Chondrocyte (in vitro differentiated cells): Measurements from ENCODE around the gene KRTAP2-4. TPM values are rescaled to one million over a fixed set of nuclear protein-coding genes. Genes with fewer than 3 reads are reported as not detected.
A peak's percentile ranks its signal among the peaks of the same experiment; 100 is the strongest.
"Not testable (repeated sequence)": the region's sequence is repeated elsewhere in the genome, so short reads cannot be mapped to it uniquely, and the experiment has no call there.

Experiments
- DNase-seq: peaks from one replicate; pipeline ENCODE4 v3.0.0; 2021; ENCODE audit warnings: mixed read lengths, low spot score
- H3K27ac Mint-ChIP-seq: one replicate; pipeline ENCODE4 v1.8.0; 2021; ENCODE audit warnings: mild to moderate bottlenecking, moderate library complexity, mixed read lengths; ENCODE audit not compliant: unreplicated experiment
- H3K27me3 Mint-ChIP-seq: 2 replicates; pipeline ENCODE4 v1.8.0; 2021; ENCODE audit warnings: low read depth, mixed read lengths
- H3K36me3 Mint-ChIP-seq: 2 replicates; pipeline ENCODE4 v1.8.0; 2021; ENCODE audit warnings: low read depth, mixed read lengths
- H3K4me1 Mint-ChIP-seq: 2 replicates; pipeline ENCODE4 v1.8.0; 2021; ENCODE audit warnings: low read depth, mild to moderate bottlenecking, mixed read lengths
- H3K4me3 Mint-ChIP-seq: one replicate; pipeline ENCODE4 v1.8.0; 2021; ENCODE audit warnings: mild to moderate bottlenecking, moderate library complexity, mixed read lengths; ENCODE audit not compliant: unreplicated experiment
- H3K9me3 Mint-ChIP-seq: 2 replicates; pipeline ENCODE4 v1.8.0; 2021; ENCODE audit warnings: low read depth, mixed read lengths
- CTCF ChIP-seq: fragments of 200-600 bp; sonication (generic); IDR thresholded peaks from 2 replicates; pipeline ENCODE4 v1.5.0; 2021; ENCODE audit warnings: antibody characterized with exemption, mild to moderate bottlenecking, moderate library complexity
- total RNA-seq: library from RNA; stranded (reverse); gene quantifications from 3 replicates; pipeline ENCODE4 v1.2.1, GENCODE V29; 2021

Gene KRTAP2-4
- total RNA-seq, 1 donor from 2014 or later, result not detected

GRCh38 chr17:41064301-41064700, 1.4 kb downstream of the KRTAP2-4 start:
- H3K36me3 Mint-ChIP-seq, result no peaks in the 10 kb centered on the region
- no peaks in the 10 kb centered on the region for H3K27me3 Mint-ChIP-seq
- no peak for TF ChIP-seq CTCF
- peaks cover 51% of the 10 kb centered on the region for H3K4me1 Mint-ChIP-seq
- no peak for DNase-seq
- no peak overlapping the region for H3K27ac Mint-ChIP-seq
- H3K9me3 Mint-ChIP-seq, result no peaks in the 10 kb centered on the region
- no peak overlapping the region for H3K4me3 Mint-ChIP-seq

GRCh38 chr17:41063449-41063848, 2.2 kb downstream of the KRTAP2-4 start:
- Mint-ChIP-seq H3K36me3 (no peaks in the 10 kb centered on the region), H3K4me3 (no peak overlapping the region), H3K27me3 (no peaks in the 10 kb centered on the region), H3K9me3 (no peaks in the 10 kb centered on the region), H3K4me1 (peaks cover 57% of the 10 kb centered on the region), H3K27ac (no peak overlapping the region)
- no peak for DNase-seq
- no peak for TF ChIP-seq CTCF

GRCh38 chr17:41061964-41062363, 3.7 kb downstream of the KRTAP2-4 start:
- no peak for DNase-seq
- Mint-ChIP-seq H3K4me1 (peaks cover 57% of the 10 kb centered on the region), H3K9me3 (peaks cover 4% of the 10 kb centered on the region), H3K36me3 (peaks cover 1% of the 10 kb centered on the region), H3K27me3 (no peaks in the 10 kb centered on the region), H3K4me3 (no peak overlapping the region), H3K27ac (peak overlapping the region; percentile 95)
- peak; percentile 38 for TF ChIP-seq CTCF

GRCh38 chr17:41060052-41060604, 5.6 kb downstream of the KRTAP2-4 start, which contains the start of gene KRTAP2-3:
Gene KRTAP2-3, minus strand, starts transcription at chr17:41060114. Its CDS starts 64 bp downstream, at chr17:41060050.
- H3K27ac Mint-ChIP-seq, result peak within 1 kb of the TSS; percentile 95
- H3K4me1 Mint-ChIP-seq, result peaks cover 50% of the 10 kb centered on the region
- DNase-seq, result no peak

GRCh38 chr17:41059276-41060051, 6.2 kb downstream of the KRTAP2-4 start:
- DNase-seq, H3K9me3 Mint-ChIP-seq, H3K36me3 Mint-ChIP-seq, H3K27me3 Mint-ChIP-seq: not testable (repeated sequence)
- peak overlapping the region; percentile 91 for H3K27ac Mint-ChIP-seq
- peaks cover 50% of the 10 kb centered on the region for H3K4me1 Mint-ChIP-seq
- H3K4me3 Mint-ChIP-seq, result peak overlapping the region; percentile 5

More at GRCh38 chr17:41060052-41060604, 5.6 kb downstream of the KRTAP2-4 start, which contains the start of gene KRTAP2-3:
- no peak for TF ChIP-seq CTCF
- Mint-ChIP-seq H3K27me3 (no peaks in the 10 kb centered on the region), H3K4me3 (peak within 1 kb of the TSS; percentile 5), H3K36me3 (peaks cover 1% of the 10 kb centered on the region), H3K9me3 (peaks cover 4% of the 10 kb centered on the region)
